Esophagus mucosa (tissue), 1 donor: ENCODE measurements around the gene CA10. TPM values are rescaled to one million over a fixed set of nuclear protein-coding genes. Genes with fewer than 3 reads are reported as not detected.

ENCODE experiments used
- ATAC-seq: fragments of 200-7000 bp; cut with Tn5 transposase; one replicate; pipeline ENCODE4 v1.9.1; 2020
- total RNA-seq: library from RNA; stranded (reverse); gene quantifications from one replicate; pipeline ENCODE4 v1.2.4, GENCODE V29; 2023
- donor health status: DM: yes; HTN: yes; CAD: no.

Gene CA10
- total RNA-seq, 1 donor from 2014 or later: not detected

DNA sequence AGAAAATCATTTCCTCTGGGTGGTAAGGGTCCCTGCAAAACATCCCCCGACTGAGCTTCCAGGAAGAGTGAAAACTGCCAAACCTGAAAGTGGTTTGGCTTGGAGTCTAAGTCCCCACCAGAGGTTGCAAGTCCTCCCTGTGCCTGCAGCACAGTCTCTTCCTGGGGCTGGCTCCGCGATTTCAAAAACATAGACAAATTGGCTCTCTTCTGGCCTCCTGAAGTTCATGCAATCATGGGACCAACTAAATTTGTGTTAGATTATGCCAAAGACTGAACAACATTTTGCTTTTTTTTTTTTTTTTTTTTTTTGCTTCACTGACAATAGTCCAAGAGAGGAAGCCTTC lies 447.9 kb downstream of the CA10 start:
- ATAC-seq: no peak

DNA sequence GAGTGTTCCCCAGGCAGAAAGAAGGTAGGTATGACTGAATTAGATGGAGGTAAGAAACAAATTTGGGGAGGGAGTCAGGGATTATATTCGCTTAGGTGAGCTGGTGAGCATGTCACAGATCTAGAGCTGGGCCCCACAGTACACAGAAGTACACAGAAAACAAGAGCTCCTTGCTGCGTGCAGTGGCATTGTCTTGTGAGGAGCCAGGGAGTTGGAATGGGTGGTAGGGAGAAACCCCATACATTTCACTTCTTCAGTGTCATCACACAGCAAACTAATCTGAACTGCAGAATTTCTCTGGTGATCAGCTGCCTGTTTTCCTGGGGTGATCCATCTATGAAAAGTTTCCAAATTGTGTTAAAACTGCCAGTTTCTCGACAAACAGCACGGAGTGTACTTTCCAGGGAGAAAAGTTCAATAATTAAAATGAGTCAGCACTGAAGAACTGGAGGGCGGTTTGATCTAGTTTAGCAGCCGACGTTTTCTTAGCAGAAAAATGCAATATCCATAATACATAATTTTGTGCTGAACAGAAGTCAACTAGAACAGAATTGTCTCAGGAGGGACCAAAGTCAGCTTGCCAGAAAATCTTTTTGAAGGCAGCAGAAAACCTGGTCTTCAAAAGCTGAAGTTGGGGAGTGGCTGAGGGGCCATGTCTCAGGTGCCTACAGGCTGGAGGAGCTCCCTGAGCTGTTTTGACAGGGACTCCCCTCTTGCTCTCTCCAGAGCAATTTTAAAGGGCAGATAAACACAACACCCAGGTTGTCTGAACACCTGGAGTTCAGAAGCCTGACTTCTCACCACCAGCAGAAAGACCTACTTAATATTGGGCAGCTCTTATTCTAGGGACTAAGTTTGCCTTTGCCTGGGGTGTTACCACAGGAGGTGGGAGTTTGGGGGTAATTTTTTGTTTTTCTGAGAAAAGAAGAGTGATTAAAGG lies 448.6 kb downstream of the CA10 start:
- ATAC-seq: no peak

DNA sequence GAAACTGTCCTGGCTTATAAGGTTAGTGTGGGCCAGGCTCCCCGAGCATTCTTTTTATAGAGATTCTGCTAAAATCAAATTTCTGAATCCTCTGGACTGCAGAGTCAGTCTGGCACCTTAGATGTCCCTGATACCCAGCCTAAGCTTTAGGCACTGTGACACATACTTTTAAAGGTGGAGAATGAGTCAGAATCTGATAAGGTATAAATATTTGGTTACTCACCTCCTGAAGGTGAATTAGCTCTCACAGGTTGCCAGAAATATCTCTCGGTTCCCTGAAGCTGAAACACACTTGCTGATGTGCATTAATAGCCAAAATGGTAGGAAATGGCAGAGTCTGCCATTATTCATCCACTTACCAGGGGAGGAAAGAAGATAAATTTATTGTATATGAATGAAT lies 451.3 kb downstream of the CA10 start:
- no peak for ATAC-seq

DNA sequence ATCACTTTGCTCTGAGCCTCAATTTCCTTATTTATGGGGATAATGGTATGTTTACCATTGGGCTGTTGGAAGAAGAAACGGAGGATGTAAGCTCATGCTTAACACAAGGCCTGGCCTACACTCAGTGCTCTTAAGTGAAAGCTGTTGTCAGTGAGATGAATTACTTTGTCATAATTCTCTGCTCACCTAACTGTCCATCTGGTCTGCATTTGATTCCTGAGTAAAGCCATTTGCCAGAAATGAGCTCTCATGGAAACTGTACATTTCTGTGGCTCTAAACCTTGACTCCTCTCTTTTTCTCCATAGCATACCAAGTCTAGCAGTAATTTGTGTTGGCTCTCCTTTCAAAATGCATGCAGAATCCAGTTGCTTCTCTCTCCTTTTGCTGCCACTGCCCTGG lies 452.4 kb downstream of the CA10 start:
- ATAC-seq: no peak

DNA sequence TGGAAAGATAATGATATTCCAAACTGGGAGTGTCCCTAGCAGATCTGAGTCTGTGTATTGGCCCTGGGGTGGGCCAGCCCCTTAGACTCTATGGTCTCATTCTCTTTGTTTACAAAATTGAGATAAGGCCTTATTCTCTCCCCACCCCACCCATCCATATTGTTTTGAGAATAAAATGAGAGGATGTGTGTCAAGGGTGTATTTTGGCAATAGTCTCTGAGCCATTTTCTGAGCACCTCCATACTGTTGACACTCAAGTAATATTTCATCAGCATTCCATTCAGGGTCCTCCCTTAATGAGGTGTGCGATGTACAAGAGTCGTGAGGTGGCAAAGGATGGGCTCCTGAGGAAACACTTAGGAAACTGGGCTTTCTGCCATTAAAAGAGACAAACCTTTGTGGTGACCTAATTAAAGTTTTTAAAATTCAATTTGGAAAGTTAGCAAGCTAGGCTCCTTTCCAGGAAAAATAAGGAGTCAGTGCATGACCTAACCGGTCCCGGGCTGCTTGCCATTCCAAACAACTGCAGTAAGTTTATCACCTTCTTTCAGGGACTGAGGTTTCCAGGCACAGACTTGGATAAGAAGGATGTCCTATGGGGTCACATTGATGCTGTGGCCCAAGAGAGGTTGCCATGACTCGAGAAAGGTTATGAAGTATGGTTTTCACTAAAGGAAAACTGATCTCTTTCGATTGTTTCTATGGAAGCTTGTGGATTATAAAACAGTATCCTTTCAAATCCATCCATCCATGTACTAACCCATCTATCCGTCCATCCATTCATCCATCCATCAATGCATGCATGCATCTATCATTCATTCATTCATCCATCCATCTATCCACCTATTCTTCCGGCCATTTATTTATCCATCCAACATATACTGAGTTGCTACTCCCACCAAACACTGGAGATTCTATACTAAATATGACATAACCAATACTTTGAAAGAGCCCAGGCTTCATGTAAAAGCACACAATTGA lies 454.9 kb downstream of the CA10 start:
- peak; percentile 46 for ATAC-seq

DNA sequence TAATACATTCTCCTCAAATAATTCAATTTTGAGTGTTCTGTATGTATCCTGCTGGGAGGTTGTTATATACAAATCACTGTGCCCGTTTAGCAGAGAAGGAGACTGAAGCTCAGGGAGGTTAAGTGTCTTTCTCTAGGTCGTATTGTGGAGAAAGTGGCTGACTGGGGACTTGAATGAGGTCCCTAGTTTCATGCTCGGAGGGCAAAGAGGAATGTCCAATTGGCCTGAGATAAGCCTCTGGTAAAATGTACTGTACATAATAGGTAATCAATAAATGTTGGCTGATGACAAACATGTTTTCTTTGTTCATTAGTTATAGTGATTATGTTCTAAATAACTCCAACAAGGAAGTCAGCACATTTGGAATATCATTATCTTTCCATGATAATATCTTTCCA lies 455.6 kb downstream of the CA10 start:
- no peak for ATAC-seq

DNA sequence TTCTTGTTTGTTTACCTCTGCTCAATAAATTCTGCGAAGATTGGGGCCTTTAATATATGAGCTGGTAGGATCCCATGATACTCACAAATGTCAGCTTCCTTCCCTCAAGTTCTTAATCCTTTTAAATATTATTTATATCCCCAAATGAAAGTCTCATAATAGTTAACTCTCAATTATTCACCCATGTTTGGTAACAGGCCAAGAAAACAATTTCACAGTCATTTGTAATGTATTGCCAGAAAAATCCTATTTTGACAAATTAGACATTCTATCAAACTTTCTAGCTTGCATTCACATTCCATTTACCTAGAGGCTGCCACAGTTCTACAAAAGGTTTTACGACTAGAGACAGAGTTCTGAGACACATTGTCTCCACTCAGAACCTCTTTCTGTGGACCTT lies 457.0 kb downstream of the CA10 start:
- no peak for ATAC-seq

DNA sequence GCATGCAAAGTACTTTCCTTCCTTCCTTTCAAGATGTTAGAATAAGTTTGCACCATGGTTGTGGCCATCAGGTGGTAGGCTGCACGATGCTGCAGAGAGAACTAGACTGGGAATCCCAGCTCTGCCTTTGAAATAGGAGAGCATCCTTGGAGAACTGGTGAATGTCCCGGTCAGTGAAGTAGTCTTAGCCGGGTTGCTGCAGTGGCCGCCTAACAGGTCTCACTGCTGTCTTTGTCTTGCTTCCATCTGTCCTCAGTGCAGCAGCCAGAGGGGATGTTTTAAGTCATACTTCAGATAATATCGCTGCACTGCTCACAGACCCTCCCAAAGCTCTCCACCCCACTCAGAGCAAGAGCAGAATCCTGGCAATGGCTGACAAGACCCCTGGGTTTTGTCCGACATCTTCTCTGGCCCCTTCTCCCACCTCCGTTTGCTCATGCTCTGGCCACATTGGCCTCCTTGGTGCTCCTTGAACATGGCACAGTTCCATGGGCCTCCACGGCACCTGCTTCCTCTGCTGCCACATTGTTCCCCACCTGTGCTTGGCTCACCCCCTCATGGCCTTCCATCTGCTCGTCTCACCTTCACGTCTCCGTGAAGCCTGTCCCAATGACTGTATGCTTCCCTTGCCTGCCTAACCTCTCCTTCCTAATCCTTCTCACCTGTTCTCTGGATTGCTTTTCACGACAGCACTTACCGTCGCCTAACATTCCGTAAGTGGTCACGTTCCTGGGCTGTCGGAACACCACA lies 458.3 kb downstream of the CA10 start:
- ATAC-seq: no peak

DNA sequence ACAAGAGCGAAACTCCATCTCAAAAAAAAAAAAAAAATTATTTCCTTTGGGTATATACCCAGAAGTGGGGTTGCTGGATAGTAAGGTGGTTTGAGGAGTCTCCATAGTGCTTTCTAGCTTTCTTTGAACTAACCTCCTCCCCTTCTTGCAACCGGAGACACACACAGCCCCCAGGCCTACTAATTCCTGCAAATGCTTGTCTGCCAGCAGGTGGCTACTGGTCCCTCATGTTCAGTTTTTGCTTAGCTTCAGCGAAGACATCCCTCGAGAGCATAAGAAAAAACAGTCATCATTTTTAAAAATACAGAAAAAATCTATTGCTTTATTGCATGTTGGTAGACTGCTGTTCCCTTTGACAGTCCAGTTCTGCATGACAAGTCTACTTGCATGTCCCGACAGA lies 459.2 kb downstream of the CA10 start:
- no peak for ATAC-seq

DNA sequence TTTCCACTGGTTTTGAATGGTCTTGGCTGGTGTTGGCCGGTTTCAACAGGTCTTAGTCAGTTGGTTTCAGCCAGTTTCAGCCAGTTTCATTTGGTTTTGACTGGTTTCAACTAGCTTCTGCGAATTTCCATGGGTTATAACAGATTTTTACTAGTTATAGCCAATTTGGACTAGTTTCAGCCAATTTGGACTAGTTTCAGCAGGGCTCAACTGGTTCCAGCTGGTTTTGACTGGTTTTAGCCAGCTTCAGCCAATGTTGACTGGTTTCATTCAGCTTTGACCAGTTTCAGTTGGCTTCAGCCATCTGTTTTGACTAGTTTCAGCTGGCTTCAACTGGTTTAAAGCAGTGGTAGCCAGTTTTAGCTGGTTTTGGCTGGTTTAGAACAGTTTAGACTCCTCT lies 465.6 kb downstream of the CA10 start:
- ATAC-seq: no peak

DNA sequence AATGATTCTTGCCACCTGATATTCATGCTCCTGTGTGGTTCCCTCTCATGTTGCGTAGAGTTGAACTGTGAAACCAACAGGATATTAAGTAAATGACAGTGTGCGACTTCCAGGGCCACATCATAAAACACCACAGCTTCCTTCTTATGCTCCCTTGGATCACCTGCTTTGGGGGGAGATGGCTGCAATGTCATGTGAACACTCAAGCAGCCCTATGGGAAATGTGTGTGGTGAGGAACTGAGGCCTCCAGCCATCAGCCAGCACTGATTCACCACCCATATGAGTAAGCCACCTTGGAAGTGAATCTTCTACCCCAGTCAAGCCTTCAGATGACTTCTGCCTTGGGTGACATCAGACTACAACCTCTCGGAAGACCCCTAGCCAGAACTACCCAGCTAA lies 470.6 kb downstream of the CA10 start:
- no peak for ATAC-seq

DNA sequence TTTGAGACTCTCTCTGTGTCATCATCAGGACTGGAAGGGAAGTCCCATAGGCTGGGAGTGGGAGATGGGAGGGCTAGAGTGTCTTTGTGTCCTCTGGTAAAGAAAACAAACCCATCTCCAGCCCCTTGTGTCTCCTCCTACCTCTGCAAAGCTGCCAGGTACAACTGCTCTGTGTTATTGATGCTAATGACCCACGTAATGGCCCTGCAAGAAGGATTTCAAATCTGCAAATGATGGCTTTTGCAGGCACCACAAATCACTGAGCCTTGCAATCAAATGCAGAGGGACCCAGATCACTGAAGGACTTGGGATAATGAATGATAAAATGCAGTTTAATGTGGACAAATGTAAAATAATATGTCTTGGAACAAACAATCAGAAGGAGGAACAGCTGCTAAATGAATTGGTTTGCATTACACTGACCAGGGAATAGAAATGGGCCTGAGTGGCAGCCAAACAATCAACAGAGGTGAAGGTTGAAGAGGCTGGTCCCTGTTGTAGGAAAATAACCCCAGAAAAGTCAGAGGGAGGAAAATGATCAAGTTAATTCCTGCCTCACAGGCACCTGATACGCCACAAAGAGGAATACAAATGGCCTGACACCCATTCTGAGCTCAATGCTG lies 473.1 kb downstream of the CA10 start:
- no peak for ATAC-seq

DNA sequence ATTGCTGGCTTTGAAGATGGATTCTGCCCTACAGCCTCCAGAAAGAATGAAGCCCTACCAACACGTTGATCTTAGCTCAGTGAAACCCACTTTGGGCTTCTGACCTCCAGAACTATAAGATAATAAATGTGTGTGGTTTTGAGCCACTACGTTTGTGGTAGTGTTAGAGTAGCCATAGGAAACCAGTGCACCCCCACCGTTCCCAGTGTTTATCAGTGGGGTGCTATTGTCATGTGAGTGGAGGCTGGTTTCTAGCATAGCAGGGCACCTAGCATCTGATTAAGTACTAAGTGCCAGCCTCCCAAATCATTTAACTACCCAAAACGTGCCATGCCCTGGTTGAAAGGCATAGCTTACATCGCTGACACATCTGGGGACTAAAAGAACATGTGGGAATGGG lies 474.3 kb downstream of the CA10 start:
- ATAC-seq: no peak

DNA sequence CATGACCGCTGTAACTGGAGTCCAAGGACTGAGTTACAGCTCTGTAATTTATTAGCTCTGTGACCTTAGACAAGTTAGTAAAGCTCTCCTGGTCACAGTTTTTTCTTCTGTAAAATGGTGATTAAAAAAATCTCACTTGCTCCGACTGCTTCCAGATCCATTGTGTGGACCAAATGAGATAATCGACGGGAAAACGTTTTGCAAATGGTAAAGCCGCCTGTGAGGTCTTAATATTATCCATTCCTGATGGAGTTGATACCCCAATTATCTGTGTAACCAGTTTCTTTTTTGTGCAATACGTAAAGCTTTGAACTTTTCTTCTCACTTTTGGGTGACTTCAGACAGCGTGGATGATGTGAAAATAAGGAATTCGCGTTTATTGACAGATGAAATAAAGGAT lies 475.2 kb downstream of the CA10 start:
- ATAC-seq: no peak

DNA sequence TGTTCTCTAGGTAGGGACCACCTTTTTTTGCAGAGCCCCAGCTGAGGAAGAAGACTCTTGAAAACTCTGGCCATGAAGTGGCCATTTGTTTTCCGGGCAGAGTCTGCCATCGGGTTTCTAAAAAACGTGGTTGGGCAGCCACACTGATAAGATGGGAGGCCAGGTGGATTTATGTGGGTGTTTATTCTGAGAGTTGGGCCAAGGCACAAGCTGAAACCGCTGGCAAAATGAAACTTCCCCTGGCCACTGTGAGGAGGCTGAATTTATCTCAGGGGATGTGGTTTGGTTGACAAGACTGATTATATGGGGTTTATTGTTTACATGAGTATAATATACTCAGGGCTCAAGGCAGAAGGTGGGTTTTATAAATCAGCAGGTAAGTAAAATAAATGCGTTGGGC lies 476.4 kb downstream of the CA10 start:
- ATAC-seq: no peak

DNA sequence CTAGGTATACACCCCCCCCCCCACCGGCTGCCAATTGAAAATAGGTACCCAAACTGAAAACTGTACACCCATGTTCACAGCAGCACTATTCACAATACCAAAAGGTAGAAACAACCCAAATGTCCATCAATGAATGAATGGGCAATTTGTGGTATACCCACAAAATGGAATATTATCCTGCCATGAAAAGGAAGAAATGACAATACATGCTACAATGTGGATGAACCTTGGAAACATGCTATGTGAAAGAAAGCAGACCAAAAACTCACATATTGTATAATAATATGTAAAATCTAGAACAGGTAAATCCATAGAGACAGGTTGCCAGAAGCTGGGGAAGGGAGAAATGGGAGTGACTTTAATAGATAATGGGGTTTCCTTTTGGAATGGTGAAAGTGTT lies 480.6 kb downstream of the CA10 start:
- ATAC-seq: no peak

DNA sequence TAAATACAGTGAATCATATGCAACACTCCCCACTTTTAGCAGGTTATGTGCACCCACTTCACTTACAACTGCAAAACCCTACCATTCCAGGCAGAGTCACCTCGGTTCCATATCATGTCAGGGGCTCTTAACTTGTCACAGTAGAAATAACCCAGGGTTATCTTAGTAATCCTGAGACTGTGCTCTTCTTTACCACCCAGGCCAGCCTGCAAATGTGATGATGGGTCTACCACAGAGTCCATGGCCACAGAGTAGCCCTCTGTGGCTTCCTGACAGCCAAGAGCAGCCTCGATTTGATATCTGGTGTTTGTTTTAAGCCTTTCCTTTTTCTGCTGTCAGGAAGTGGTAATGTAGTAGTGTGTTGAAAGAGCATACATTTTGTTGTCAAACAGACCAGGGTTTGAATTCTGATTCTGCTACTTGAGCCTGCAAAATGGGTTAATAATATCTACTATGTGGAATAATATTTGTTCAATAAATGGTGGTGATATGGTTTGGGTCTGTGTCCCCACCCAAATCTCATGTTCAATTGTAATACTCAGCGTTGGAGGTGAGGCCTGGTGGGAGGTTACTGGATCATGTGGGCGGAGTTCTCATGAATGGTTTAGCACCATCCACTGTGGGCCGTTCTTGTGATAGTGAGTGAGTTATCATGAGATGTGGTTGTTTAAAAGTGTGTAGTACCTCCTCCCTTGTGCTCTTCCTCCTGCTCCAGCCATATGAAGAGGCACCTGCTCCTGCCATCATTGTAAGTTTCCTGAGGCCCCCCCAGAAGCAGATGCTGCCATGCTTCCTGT lies 481.6 kb downstream of the CA10 start:
- ATAC-seq: no peak

DNA sequence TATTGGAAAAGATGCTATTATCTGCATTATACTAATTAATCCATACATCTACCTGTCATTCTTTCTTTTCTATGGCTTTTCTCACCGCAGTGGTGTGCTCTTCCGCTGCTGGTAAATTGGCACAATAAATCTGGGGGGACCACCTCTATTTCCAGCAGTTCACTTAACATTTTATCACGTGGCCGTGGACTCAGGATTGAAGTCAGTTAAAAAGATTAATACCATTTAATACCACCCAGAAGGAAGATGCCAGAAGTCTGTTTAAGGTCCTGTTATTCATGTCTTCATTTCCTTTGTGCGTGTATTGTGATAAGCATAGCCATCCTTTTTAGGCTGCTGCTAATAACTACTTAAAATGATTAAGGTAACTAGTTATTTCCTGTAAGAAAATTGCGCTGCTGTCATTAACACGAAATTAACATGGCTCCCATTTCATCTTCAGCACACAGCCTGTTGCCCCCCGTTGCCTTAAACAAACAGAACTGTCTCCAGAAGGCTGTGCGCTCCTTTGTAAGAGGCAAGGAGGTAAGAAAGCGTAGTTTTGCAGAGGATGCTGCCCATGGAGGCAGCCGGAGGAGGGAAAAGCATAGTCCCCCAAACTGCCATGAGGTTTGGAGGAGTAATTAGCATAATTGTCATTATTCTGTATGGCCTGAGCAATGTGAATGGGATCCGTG lies 483.8 kb downstream of the CA10 start:
- ATAC-seq: no peak

DNA sequence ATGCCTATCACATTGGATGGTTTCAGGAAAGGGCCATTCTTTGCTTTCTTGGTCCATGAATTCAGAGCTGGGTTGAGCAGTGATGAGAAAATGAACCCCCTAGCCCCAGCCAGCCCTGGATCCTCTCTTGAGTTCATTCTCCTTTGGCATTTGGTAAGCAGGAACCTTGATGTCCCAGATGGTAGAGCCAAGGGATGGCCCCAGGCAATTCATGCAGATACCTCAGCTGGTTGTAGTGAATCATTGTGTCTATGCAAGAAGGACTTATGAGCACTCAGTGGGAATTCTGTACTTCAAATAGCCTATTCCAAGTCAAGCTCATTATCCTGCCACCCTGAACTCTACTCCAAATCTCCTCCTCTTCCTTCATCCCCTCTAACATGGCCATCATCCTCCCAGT lies 485.4 kb downstream of the CA10 start:
- ATAC-seq: no peak

DNA sequence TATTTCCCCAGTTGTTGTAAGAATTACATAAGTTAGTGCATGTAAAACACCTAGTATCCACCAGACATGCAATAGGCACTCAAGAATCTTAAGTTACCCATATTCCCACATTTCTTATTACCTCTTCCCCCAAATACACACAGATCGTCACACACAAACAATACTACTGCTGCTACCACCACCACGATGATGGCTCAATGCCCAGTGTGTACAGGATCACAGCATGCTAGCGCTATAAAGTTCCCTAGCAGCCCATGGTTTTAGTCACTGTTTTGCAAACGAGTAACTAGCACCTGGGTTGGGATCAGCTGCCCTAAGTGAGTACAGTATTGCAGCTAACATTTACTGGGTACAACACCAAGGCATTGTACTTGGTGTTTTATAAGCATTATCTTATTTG lies 486.4 kb downstream of the CA10 start:
- no peak for ATAC-seq

DNA sequence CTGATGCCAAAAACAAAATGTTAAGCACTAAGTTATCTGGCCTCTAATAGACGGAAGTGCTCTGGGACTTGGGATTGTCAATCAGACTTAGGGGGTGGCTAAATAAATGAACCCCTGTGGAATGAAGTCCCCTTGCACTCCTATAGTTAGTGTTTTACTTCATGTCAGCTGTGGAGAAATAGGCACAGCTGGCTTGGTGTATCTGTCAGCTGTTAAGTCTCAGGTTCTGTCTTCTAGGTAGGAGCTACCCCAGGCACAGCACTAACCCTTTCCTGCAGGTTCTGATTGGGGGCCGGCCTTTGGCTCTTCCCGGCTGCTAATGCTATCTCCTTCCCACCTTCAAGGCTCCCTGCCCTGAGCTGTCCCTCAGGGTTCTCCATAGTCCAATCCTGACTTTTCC lies 487.6 kb downstream of the CA10 start:
- ATAC-seq: no peak
